CD14-positive monocyte (primary cell): ENCODE measurements around the gene HOXB8. TPM values are rescaled to one million over a fixed set of nuclear protein-coding genes. Genes with fewer than 3 reads are reported as not detected.

Experiments
- DNase-seq, 3 donors: peaks; one replicate each; pipeline ENCODE4 v3.0.0-alpha.2; 2011 to 2022
- H2AFZ ChIP-seq: 2 replicates; pipeline ENCODE4 v1.6.0; 2012; ENCODE audit warnings: mild to moderate bottlenecking, low read depth, low read length, inconsistent platforms; ENCODE audit not compliant: insufficient read depth, poor library complexity, severe bottlenecking
- H3K27ac ChIP-seq, 2 donors: 1 replicate in 1 of 2; 2 replicates in 1 of 2; pipeline ENCODE4 v1.5.1; 2012 to 2013; ENCODE audit warnings: low read length in 2 of 2, control low read depth in 1 of 2, inconsistent platforms in 1 of 2, low read depth in 1 of 2, mild to moderate bottlenecking in 1 of 2
- H3K27me3 ChIP-seq, 2 donors: one replicate each; pipeline versions ENCODE4 v1.6.0 to v1.6.1; 2011 to 2013; ENCODE audit warnings: low read length in 2 of 2; ENCODE audit not compliant: control insufficient read depth in 2 of 2, insufficient read depth in 2 of 2
- H3K36me3 ChIP-seq, 2 donors: replicated peaks in 1 of 2; 1 replicate in 1 of 2; 2 replicates in 1 of 2; pipeline versions ENCODE4 v1.5.1 to v1.6.1; 2012 to 2013; ENCODE audit warnings: low read length in 2 of 2, control low read depth in 1 of 2, inconsistent platforms in 1 of 2, mild to moderate bottlenecking in 1 of 2; ENCODE audit not compliant: insufficient read depth in 2 of 2, control insufficient read depth in 1 of 2
- H3K4me1 ChIP-seq, 2 donors: 1 replicate in 1 of 2; 2 replicates in 1 of 2; pipeline versions ENCODE4 v1.5.1 to v1.6.1; 2012 to 2013; ENCODE audit warnings: low read length in 2 of 2, control low read depth in 1 of 2, inconsistent platforms in 1 of 2, mild to moderate bottlenecking in 1 of 2, moderate library complexity in 1 of 2; ENCODE audit not compliant: insufficient read depth in 2 of 2, control insufficient read depth in 1 of 2
- H3K4me2 ChIP-seq: replicated peaks from 2 replicates; pipeline ENCODE3; 2012; ENCODE audit warnings: low read length, moderate library complexity, mild to moderate bottlenecking; ENCODE audit not compliant: poor library complexity, severe bottlenecking; ENCODE audit errors: extremely low read depth
- H3K4me3 ChIP-seq, 3 experiments: fragments of 200-600 bp in 1 of 3; sonication (generic) in 1 of 3; replicated peaks in 1 of 3; 1 replicate in 2 of 3; 2 replicates in 1 of 3; pipeline ENCODE4 v1.5.1; 2011 to 2013; ENCODE audit warnings: low read length in 3 of 3, mild to moderate bottlenecking in 3 of 3, control low read depth in 2 of 3, low read depth in 2 of 3, inconsistent platforms in 1 of 3, moderate library complexity in 1 of 3
- H3K79me2 ChIP-seq: 2 replicates; pipeline ENCODE4 v1.6.0; 2012; ENCODE audit warnings: mild to moderate bottlenecking, control low read depth, inconsistent platforms, low read length, moderate library complexity; ENCODE audit not compliant: insufficient read depth
- H3K9ac ChIP-seq: 2 replicates; pipeline ENCODE4 v1.6.0; 2017; ENCODE audit warnings: low read length, mild to moderate bottlenecking; ENCODE audit not compliant: insufficient read depth, poor library complexity, severe bottlenecking
- H3K9me3 ChIP-seq, 2 donors: replicated peaks in 1 of 2; 1 replicate in 1 of 2; 2 replicates in 1 of 2; pipeline versions ENCODE4 v1.5.1 to v1.6.1; 2012 to 2013; ENCODE audit warnings: low read length in 2 of 2, control low read depth in 1 of 2; ENCODE audit not compliant: control insufficient read depth in 1 of 2, insufficient read depth in 1 of 2
- H4K20me1 ChIP-seq: 2 replicates; pipeline ENCODE4 v1.6.0; 2012; ENCODE audit warnings: mild to moderate bottlenecking, low read length, control low read depth, moderate library complexity; ENCODE audit not compliant: insufficient read depth
- H3K27ac Mint-ChIP-seq, 7 donors: one replicate each; pipeline ENCODE4 v1.8.0; 2020; ENCODE audit warnings: mild to moderate bottlenecking in 7 of 7, mixed read lengths in 7 of 7, moderate library complexity in 6 of 7, inconsistent platforms in 2 of 7
- H3K27me3 Mint-ChIP-seq, 3 donors: one replicate each; pipeline ENCODE4 v1.8.0; 2021 to 2022; ENCODE audit warnings: low read depth in 3 of 3, mild to moderate bottlenecking in 3 of 3, mixed read lengths in 3 of 3, moderate library complexity in 3 of 3, inconsistent platforms in 1 of 3
- H3K36me3 Mint-ChIP-seq, 2 donors: one replicate each; pipeline ENCODE4 v1.8.0; 2020; ENCODE audit warnings: mixed read lengths in 2 of 2, inconsistent platforms in 1 of 2, mild to moderate bottlenecking in 1 of 2
- H3K4me1 Mint-ChIP-seq: one replicate; pipeline ENCODE4 v1.8.0; 2020; ENCODE audit warnings: mild to moderate bottlenecking, mixed read lengths
- H3K4me3 Mint-ChIP-seq, 2 donors: one replicate each; pipeline ENCODE4 v1.8.0; 2020; ENCODE audit warnings: mild to moderate bottlenecking in 2 of 2, mixed read lengths in 2 of 2, moderate library complexity in 1 of 2
- H3K9me3 Mint-ChIP-seq, 7 donors: one replicate each; pipeline ENCODE4 v1.8.0; 2020 to 2022; ENCODE audit warnings: mixed read lengths in 7 of 7, mild to moderate bottlenecking in 6 of 7, moderate library complexity in 6 of 7, inconsistent platforms in 2 of 7
- WGBS: methylation state at CpG from one replicate; pipeline ENCODE4 v1.1.5; 2013; ENCODE audit warnings: missing lambda C conversion rate; ENCODE audit not compliant: insufficient coverage; 5-methylcytosine and 5-hydroxymethylcytosine counted together
- intact Hi-C, 2 donors: fragments of 100-400 bp; cut with micrococcal nuclease; formaldehyde crosslinking; loops; one replicate each; pipeline versions ENCODE4 v1.15.0 to v1.15.1; 2023
- polyA plus RNA-seq, 3 donors: library from polyadenylated mRNA; depleted of rRNA in 1 of 3; unstranded in 2 of 3; stranded (reverse) in 1 of 3; fragments of 300-500 nt in 2 of 3; fragments of >200 nt in 1 of 3; fragmentation: Illumina TruSeq in 2 of 3; gene quantifications; 1 replicate in 2 of 3; 2 replicates in 1 of 3; pipeline ENCODE4 v1.2.3, GENCODE V29; 2012 to 2021
- TF ChIP-seq, protein P1 (sequence below): fragments of 200-600 bp; IDR thresholded peaks from one replicate; pipeline ENCODE4 v1.8.0; 2022; ENCODE audit warnings: antibody characterized with exemption, mild to moderate bottlenecking

Gene HOXB8
- polyA plus RNA-seq, 3 donors, result not detected

- H3K36me3 ChIP-seq, result no peaks in the 10 kb centered on the region
- H3K27ac ChIP-seq, result no peak overlapping the region
- H3K27me3 Mint-ChIP-seq, result peaks cover 90 to 98% (median 96%) of the 10 kb centered on the region in 3 donors
- TF ChIP-seq, protein P1, sequence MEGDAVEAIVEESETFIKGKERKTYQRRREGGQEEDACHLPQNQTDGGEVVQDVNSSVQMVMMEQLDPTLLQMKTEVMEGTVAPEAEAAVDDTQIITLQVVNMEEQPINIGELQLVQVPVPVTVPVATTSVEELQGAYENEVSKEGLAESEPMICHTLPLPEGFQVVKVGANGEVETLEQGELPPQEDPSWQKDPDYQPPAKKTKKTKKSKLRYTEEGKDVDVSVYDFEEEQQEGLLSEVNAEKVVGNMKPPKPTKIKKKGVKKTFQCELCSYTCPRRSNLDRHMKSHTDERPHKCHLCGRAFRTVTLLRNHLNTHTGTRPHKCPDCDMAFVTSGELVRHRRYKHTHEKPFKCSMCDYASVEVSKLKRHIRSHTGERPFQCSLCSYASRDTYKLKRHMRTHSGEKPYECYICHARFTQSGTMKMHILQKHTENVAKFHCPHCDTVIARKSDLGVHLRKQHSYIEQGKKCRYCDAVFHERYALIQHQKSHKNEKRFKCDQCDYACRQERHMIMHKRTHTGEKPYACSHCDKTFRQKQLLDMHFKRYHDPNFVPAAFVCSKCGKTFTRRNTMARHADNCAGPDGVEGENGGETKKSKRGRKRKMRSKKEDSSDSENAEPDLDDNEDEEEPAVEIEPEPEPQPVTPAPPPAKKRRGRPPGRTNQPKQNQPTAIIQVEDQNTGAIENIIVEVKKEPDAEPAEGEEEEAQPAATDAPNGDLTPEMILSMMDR, result no peak
- H4K20me1 ChIP-seq, result no peaks in the 10 kb centered on the region
- H3K9ac ChIP-seq, result no peak overlapping the region
- peaks cover 27% of the 10 kb centered on the region for H3K4me1 Mint-ChIP-seq
- peak overlapping the region in 1 of 2 donors; percentile 77 for H3K4me3 Mint-ChIP-seq
- peaks cover 15% of the 10 kb centered on the region in 2 donors for H3K4me1 ChIP-seq
- DNase-seq, result no peak
- WGBS, result 96% methylated on average over 18 of the region's 41 CpGs
- no peak overlapping the region for H3K4me2 ChIP-seq
- peaks cover 0 to 33% (median 14%) of the 10 kb centered on the region in 7 donors for H3K9me3 Mint-ChIP-seq
- intact Hi-C loops, result no loop called here
- no peak overlapping the region for H2AFZ ChIP-seq
- no peak overlapping the region for H3K4me3 ChIP-seq
- no peak overlapping the region for H3K27ac Mint-ChIP-seq
- no peaks in the 10 kb centered on the region for H3K79me2 ChIP-seq
- peaks cover 0 to 45% of the 10 kb centered on the region in 2 donors for H3K9me3 ChIP-seq
- H3K36me3 Mint-ChIP-seq, result peaks cover 3 to 9% of the 10 kb centered on the region in 2 donors
- H3K27me3 ChIP-seq, result peaks cover 58 to 99% of the 10 kb centered on the region in 2 donors
These were observed 8.9 kb downstream of the HOXB8 start for GRCh38 chr17:48605991-48606891.

- Histone ChIP-seq H3K79me2 (no peaks in the 10 kb centered on the region), H3K4me3 (no peak overlapping the region), H3K4me2 (no peak overlapping the region)
These were observed 9.6 kb downstream of the HOXB8 start for GRCh38 chr17:48605409-48605919.

More at GRCh38 chr17:48605409-48605919, 9.6 kb downstream of the HOXB8 start:
- peaks cover 20% of the 10 kb centered on the region for H3K4me1 Mint-ChIP-seq
- peaks cover 0 to 25% (median 9%) of the 10 kb centered on the region in 7 donors for H3K9me3 Mint-ChIP-seq
- TF ChIP-seq, protein P1, result no peak
- WGBS, result 100% methylated on average over 1 of the region's 10 CpGs
- Histone ChIP-seq H3K27me3 (peaks cover 63 to 99% of the 10 kb centered on the region in 2 donors), H3K9me3 (peaks cover 0 to 39% of the 10 kb centered on the region in 2 donors), H2AFZ (no peak overlapping the region), H3K27ac (no peak overlapping the region), H3K4me1 (peaks cover 7 to 8% of the 10 kb centered on the region in 2 donors), H4K20me1 (no peaks in the 10 kb centered on the region), H3K9ac (no peak overlapping the region), H3K36me3 (no peaks in the 10 kb centered on the region)
- intact Hi-C loops, result no loop called here
- peaks cover 90 to 98% (median 96%) of the 10 kb centered on the region in 3 donors for H3K27me3 Mint-ChIP-seq
- peak overlapping the region in 1 of 2 donors; percentile 79 for H3K4me3 Mint-ChIP-seq
- DNase-seq, result no peak
- H3K27ac Mint-ChIP-seq, result no peak overlapping the region
- peaks cover 0 to 6% of the 10 kb centered on the region in 2 donors for H3K36me3 Mint-ChIP-seq
